Left colon (tissue), 2 donors: ENCODE data around the gene RHOBTB3. TPM values are rescaled to one million over a fixed set of nuclear protein-coding genes. Genes with fewer than 3 reads are reported as not detected.
"Not testable (repeated sequence)": the region's sequence is repeated elsewhere in the genome, so short reads cannot be mapped to it uniquely, and the experiment has no call there.

Experiments
- ATAC-seq: fragments of 200-7000 bp; cut with Tn5 transposase; one replicate; pipeline ENCODE4 v1.9.1; 2020; ENCODE audit warnings: mild to moderate bottlenecking, moderate library complexity
- DNase-seq, 2 donors: peaks; one replicate each; pipeline ENCODE4 v3.0.0-alpha.2; 2020
- intact Hi-C, 2 donors: fragments of 100-400 bp; cut with DNase I in 1 of 2; cut with micrococcal nuclease in 1 of 2; formaldehyde crosslinking; loops; one replicate each; pipeline versions ENCODE4 v1.11.2 to v1.14.0; 2022; cut with DNase I, micrococcal nuclease
- total RNA-seq, 2 donors: library from RNA; stranded (reverse); fragmentation: NEBNext Ultra II Directional; extraction: Animal tissue kit (Norgen Biotek cat#: 25700); gene quantifications; one replicate each; pipeline ENCODE4 v1.2.1, GENCODE V29; 2021
- donor health status: DM: no; HTN: no; CAD: no.
- donor health status: DM: yes; HTN: yes; CAD: no.

RHOBTB3 gene
- total RNA-seq, 2 donors from 2014 or later, result 49.8 to 54.0 TPM

DNA sequence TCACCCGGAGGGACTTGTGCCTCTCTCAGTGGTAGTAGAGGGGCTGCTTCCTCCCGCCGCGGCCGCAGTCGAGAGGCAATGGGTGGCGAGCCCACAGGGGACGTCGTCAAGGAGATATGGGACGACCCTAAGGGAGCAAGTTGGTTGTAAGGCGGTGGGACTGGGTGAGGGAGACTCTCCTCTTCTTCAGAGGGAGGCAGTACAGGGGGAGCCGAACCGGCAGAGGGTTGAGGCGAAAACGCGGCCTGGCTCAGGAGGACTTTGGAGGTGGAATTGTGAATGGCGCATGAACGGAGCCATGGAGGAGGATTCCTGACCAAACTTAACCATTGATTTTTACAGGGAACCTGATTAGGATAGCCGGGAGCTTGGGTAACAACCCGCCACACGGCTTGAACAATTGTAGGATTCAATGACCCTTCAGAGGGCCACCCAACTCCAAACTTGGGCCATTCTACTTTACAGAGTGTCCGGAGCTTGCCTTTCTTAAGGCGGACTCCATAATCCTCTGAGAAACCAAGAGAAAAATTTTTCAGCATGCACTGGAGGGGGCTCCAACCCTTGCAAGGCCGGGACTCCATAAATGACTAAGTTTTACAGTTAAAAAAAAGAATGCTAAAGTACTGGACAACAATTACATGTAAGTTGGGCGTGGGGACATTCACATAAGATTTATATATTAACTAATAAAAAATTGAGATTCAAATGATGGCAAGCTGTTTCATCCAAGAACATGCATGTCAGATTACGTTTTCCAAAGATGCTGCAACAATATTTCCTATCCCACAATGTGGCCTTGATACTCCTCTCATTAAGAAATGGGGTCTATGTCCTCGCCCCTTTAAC, 19.4 kb upstream of the RHOBTB3 start:
- ATAC-seq (no peak), DNase-seq (no peak)
- intact Hi-C loops, result no loop called here

DNA sequence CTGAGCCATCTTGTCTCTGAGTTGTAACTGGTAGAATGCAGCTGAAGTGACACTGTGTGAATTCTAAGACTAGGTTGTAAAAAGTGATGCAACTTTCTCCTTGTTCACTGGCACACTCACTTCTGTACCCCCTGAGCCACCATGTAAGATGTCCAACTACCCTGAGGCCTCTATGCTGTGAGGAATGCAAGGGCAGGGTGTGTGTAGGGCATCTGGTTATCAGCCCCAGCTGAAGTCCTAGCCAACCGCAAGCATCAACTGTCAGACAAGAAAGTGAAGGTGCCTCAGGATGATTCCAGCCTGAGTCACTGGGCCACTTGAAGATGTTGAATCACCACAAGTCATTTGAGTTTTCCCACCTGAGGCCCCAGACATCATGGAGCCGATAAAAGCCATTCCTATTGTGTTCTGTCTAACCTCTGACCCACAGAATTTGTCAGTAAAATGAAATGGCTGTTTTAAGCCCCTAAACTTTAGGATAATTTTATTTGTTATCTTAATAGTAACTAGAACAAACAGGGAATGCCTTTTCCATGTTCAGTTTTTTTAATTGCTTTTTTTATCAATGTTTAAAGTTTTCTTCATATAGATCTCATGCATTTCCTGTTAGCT, 18.7 kb upstream of the RHOBTB3 start:
- no peak for DNase-seq
- ATAC-seq, result no peak

DNA sequence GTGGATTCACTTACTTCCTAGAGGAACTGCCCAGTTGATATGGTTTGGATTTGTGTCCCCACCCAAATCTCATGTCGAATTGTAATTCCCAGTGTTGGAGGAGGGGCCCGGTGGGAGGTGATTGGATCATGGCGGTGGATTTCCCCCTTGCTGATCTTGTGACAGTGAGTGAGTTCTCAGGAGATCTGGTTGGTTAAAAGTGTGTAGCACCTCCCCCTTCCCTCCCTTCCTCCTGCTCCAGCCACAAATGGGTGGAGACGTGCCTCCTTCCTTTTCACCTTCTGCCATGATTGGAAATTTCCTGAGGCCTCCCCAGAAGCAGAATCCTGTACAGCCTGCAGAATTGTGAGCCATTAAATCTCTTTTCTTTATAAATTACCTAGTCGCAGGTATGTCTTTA, 17.9 kb upstream of the RHOBTB3 start:
- ATAC-seq, DNase-seq, intact Hi-C loops: not testable (repeated sequence)

More for the DNA sequence above, 18.7 kb upstream of the RHOBTB3 start:
- intact Hi-C loops, result no loop called here

DNA sequence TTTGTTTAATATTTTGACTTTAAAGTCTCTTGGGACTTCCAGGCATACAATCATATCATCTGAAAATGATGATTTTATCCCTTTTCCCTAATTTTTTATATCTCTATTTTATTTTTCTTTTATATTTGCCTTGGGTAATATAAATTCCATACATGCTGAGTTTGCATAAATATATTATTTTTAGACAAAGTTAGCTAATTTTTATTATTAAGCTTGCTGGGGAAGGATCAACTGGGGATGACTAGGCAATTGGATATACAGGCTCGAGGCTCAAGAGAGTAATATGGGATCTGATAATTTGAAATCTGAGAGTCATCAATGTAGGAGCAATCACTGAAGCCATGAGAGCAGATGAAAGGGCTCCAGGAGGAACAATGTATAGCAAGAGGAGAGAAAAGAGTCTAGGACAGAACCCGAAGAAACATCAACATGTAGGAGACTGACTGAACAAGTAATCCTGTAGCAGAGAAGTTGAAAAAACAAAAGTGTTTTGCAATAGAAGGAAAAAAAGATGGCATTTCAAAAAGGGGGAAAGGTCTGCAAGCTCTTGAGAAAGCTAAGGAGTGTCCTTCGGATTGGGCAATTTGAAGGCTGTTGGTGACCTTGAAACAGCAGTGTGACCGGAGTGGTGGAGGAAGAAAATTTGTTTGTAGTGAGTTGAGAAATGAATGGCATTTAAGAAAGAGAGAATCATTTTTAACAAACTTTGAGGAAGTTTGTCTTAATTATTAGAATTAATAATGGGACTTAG, 17.0 kb upstream of the RHOBTB3 start:
- DNase-seq (no peak), ATAC-seq (no peak)
- intact Hi-C loops, result no loop called here

DNA sequence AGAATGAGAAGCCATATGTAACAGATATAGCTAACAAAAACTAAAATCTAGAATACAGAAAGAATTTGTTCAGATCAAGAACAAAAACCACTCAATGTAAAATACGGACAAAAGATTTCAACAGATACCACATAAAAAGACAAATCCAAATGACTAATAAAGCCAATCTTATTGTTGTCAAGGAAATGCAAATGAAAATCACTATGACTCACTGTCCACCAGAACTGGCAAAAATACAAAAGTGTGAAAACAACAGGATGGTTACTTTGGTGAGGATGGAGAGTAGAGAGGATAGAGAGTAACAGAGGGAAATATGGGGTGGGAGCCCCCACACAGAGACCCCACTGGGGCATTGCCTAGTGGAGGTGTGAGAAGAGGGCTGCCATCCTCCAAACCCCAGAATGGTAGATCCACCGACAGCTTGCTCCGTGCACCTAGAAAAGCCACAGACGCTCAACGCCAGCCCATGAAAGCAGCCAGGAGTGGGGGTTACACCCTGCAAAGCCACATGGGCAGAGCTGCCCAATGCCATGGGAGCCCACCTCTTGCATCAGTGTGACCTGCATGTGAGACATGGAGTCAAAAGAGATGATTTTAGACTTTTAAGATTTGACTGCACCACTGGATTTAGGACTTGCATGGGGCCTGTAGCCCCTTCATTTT, 15.2 kb upstream of the RHOBTB3 start:
- DNase-seq (no peak), ATAC-seq (no peak)
- intact Hi-C loops, result no loop called here

DNA sequence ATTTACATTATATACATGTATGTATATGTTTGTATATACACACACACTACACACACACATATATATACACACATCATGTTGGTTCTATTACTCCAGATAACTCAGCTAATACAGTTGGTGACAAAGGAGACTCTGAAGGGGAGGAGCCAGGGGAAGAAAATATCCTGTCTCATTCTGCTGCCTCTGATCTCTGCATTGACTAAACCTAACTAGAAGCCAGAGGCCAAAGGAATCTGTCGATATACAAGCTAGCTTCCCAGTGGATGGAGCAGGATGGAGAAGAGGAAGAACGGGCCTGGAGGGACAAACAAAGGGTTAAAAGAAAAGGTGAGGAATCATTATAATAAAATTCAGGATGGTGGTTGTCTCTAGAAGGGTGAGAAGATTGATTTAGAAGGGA, 13.7 kb upstream of the RHOBTB3 start:
- ATAC-seq (peak; percentile 50), DNase-seq (no peak)
- intact Hi-C loops, result no loop called here

DNA sequence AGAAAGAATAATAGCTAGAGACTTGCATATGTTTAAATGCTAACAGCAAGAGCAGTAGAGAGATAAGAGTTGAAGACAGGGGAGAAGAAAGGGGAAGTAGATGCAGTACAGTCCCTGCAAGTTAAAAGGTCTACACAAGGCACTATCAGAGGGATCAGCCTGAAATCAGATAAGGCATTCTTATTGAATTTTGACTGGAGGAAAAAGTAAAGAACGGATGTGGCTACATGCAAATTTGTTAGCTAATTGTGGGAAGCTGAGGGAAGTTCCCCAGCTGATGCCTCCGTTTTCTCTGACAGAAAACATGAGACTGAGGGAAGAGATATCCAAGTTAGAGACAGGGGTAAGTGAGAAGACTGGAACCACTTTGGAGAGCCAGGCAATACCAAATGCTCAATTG, 12.9 kb upstream of the RHOBTB3 start:
- DNase-seq (no peak), ATAC-seq (peak; percentile 83)
- intact Hi-C loops, result no loop called here

DNA sequence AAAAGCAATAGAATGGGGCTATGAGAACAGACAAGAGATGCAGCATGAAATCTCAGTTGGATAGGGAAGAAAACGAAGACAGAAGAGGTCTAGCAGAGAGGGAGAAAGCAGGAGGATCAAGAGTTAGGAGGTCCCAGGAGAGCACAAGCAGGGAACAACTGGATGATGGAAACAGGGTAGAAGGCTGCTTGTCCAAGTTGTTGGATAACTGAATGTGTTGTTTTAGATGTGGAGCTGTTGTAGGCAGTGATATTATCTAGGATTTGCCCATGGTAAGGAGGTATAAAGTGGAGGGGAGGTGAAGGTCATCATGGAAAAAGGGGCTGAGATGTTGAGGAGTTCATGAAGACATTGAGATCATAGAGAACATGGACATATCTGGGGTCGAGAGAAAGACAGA, 12.4 kb upstream of the RHOBTB3 start:
- ATAC-seq, result no peak
- no peak for DNase-seq
- intact Hi-C loops, result no loop called here

DNA sequence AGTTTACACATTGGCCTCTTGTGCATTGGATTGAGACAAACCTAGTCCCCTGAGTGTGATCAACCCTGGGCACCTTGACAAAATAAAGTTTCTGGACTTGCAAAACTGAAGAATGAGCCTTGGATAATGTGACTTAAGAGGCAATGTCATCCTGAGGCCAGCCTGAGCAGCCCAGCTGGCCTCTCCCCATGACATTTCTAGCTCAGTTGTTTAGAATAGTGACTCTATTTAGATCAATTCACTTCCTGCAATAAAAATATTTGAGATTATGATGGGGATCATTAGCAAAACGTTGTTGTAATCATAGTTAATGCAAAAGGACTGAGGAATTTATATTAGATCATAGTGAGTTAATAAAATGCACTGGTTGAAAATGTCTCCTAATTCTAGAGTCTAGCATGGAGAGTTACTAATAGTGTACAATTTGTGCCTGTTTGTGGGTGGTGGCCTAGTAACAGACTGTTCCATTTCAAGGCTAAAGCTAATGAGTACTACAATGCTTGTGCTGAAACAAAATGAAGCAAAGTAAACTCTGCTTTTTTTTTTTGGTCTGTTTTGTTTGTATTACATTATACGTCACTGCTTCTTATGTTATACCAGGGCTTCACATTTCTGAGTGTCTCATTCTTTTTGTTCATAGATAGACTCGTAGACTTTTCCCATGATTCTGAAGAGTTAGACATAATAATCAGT, 10.9 kb upstream of the RHOBTB3 start:
- ATAC-seq, result no peak
- intact Hi-C loops, result no loop called here
- no peak for DNase-seq

DNA sequence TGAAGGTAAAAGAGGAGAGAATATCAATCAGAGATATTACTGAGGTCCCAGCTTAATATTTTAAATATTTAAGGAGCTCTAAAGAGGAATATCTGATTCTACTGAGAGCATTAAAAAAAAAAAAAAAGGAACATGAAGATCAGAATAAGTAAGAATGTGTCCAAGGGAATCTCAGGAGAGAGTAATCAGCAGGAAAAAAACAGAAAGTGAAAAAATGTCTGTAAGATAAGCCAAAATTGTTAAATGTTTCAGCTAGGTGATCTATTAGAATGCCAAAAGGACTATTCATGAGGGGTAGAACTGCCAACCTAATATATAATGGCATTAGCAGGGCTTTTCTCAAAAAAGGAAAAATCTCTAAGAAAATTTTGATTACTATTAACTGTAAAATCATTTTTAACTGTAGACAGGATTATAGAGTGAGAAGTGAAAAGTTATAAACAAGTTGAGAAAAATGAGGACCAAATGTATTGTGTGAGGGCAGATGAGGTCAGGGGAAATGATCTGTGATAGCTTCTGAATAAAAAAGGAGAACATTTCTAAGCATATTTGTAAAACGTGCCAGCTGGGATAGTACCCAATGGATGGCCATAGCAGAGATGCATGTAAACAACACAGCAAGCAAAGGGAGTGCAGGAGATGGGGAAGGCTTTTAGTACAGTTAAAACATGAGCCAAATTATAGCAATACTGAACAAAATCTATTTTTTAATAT, 9.4 kb upstream of the RHOBTB3 start:
- DNase-seq (no peak), ATAC-seq (no peak)
- intact Hi-C loops, result no loop called here

DNA sequence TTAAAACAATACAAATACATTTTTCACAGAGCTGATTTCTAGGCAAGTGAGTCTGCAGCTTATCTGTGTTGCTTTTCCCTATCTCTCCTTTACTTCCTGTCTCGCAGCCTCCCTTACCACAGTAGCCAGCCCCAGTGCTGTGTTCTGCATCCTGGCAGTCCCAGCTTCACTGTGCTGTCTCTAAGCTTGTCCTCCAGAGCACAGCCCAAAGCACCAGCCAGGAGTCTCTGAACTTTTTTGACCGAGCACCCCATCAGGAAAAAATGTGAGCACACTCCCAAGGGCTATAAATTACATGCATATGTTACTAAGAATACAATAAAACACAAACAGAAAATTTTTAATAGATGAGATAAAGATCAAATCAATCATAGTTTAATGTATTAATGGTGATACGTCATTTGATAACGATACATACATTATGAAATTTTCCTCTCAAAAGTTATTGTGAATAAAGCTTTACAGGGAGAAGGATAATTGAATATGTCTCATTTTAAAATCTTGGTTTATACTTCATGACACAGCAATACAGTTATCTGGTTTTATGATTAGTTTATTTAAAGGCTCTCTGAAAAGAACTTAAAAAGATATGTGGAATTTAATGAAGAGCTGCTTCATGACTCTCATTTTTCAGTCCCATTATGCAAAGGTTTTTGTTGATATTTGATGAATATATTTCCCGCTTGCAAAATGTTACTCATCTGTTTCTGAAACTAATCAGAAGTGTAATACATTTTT, 7.3 kb upstream of the RHOBTB3 start:
- no peak for DNase-seq
- intact Hi-C loops, result no loop called here
- peak; percentile 45 for ATAC-seq

DNA sequence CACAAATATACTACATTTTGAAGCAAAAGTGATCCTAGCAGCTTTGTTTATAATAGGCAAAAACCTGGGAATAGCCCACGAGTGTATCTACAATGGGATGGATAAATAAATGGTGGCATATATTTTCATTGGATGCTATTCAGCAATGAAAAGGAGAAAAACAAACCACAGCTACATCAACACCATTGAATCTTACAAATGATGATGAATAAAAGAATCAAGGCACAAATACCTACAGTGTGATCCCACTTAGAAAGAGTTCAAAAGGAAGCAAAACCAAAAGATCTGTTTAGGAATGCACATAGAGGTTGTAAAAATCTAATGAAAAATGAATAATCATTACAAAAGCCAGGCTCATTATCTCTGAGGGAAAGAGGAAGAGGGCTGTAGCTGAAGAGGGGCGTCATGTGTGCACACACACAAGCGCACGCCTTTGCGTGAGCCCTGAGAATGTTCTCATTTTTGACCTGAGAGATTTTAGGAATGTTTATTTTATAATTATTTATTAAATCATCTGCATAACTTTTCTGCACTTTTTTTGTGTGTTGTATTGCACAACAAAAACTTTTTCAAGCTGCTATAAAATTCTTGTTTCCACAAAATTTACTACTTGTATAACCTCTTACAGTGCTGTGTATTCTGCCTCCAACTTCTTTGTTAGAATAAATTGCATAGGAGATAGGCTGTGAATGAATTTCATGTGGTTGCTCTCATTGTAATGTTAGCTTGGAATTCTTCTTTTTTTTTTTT, 5.9 kb upstream of the RHOBTB3 start:
- intact Hi-C loops, result loop anchor here in 1 of 2 donors (5.0 kb wide), 1 partner anchor 53 kb away; no protein-coding TSS in a partner anchor
- ATAC-seq, result no peak
- no peak for DNase-seq

DNA sequence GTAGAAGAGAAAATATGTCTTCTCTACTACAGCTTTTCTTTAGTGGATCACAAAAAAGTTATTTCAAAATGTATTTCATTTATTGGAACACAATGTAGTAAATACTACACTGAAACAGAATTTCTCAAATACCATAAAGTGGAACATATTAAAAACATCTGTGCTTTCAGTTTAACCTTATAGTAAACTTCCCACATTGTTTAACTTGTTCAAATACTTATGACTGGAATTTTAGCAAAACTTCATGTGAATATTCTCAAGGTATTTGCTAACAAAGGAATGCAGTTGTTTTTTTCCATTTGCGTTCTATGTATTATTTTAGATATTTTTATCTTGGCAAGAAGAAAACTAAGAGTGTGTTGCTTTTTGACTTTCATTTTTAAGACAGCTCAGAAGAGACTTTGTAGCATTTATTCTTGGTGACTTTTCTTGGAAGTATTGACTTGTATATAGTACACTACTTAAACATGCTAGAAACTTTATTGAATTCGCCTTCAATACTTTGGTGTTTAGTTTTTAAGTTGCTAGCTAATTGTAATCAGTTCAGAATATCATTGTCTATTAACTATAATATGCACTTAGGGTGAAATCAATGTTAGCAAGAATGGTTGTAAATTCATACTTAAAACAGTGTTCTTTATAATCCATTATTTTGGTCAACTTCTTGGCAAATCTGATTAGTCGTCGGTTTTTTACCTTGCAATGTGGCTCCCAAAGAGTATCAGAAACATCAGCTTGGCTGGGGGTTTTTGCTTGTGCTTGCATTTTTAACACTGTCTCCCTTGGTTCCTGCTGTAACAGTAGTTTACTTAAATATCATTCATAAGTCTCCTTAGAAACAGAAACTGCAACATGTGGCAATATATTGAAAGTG, 5.0 kb upstream of the RHOBTB3 start:
- no peak for ATAC-seq
- DNase-seq, result no peak
- intact Hi-C loops, result loop anchor here in 1 of 2 donors (5.0 kb wide), 1 partner anchor 54 kb away; no protein-coding TSS in a partner anchor

DNA sequence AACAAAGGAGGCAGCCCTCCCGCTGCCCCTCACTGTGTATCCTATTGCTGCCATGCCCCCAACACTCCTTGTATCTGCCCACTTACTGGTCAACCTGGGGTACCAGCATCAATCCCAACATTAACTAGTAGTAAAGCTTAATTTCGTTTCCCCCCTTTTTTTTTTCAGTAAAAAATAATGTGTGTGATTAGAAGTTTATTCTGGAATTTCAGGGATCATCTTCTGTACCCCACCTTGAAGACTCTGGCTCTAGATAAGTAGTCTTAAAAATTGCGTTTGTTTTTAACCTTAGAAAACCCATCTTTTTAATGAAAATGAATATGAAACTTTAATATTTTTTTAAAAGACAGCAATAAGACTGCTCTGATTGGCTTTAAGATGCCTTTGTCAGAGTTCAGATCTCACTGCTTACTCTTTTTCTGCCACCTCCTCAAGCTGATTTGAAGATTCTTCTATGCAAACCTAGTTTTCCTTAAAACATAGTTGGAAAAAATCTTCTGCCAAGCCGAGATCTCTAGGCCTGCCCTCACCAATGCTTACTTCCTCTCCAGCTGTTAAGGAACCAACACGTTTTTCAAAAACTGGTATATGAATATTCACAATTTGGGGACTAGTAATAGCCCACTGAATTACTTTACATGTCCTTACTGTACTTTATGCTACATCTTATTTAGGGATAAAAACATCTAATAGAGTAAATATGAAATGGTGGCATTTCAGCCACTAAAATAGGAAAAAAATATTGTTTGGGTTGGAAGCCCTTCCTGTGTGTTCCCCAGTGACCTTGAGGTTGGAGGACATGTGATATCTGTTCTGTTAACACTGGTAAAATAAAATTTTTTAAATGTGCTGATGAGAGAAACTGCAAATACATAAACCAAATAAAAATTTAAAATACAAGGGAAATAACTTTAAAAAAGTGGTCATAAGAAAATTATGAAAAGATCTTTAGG, 4.0 kb upstream of the RHOBTB3 start:
- no peak for ATAC-seq
- intact Hi-C loops, result loop anchor here in 1 of 2 donors (5.0 kb wide), 1 partner anchor 55 kb away; no protein-coding TSS in a partner anchor
- DNase-seq, result no peak
